HL-60 (cell line): ENCODE data around the gene IGFALS.

Experiments
- CTCF ChIP-seq: IDR thresholded peaks from one replicate; pipeline ENCODE4 v1.5.1; 2011; ENCODE audit warnings: low read length, control low read depth, inconsistent platforms; ENCODE audit not compliant: insufficient read depth
- GABPA ChIP-seq: IDR thresholded peaks from 2 replicates; pipeline ENCODE4 v1.6.1; 2012; ENCODE audit warnings: low read depth
- SPI1 ChIP-seq: IDR thresholded peaks from 2 replicates; pipeline ENCODE4 v1.6.1; 2012; ENCODE audit warnings: low read depth, mild to moderate bottlenecking, borderline replicate concordance

- TF ChIP-seq CTCF (no peak), SPI1 (no peak), GABPA (no peak)
Measured at GRCh38 chr16:1810106-1810505, 16.6 kb upstream of the IGFALS start.
